NB4 (cell line): Measurements from ENCODE around the gene GPX8.

ENCODE experiments used
- CTCF ChIP-seq: IDR thresholded peaks from one replicate; pipeline ENCODE4 v1.5.1; 2012; ENCODE audit warnings: low read depth, low read length
- MYC ChIP-seq: IDR thresholded peaks from 2 replicates; pipeline ENCODE4 v1.6.1; 2011; ENCODE audit warnings: low read depth, low read length
- POLR2A ChIP-seq: IDR thresholded peaks from 2 replicates; pipeline ENCODE4 v1.6.1; 2011; ENCODE audit warnings: mild to moderate bottlenecking; ENCODE audit not compliant: insufficient read length; ENCODE audit errors: extremely low read depth

- TF ChIP-seq CTCF = peak; percentile 41
- TF ChIP-seq MYC = no peak
- no peak for TF ChIP-seq POLR2A
Measured at GRCh38 chr5:55159763-55160492, at the start of gene GPX8.
